ENCODE data around the gene AOC1. TPM values are rescaled to one million over a fixed set of nuclear protein-coding genes. Genes with fewer than 3 reads are reported as not detected.

The AOC1 gene
- not detected for total RNA-seq

GRCh38 chr7:150852371-150852905 is at the start of gene AOC1:
TSS of gene AOC1 (plus strand) at chr7:150852517. CDS start at chr7:150856471, 3,954 bp downstream.
- H3K27me3 ChIP-seq = no peaks in the 10 kb centered on the region

GRCh38 chr7:150803161-150803860 is 49.0 kb upstream of the AOC1 start:
- H3K4me1 ChIP-seq = peaks cover 0 to 22% (median 6%) of the 10 kb centered on the region in 4 donors
- peaks cover 0 to 36% (median 2%) of the 10 kb centered on the region in 4 donors for H3K9me3 ChIP-seq
- peak overlapping the region in 2 of 4 donors; percentile 16 to 24 for H3K27ac ChIP-seq
- 43 to 46% methylated on average over 10 of the region's 10 CpGs for WGBS, 2 donors
- peaks cover 0 to 41% (median 0%) of the 10 kb centered on the region in 3 donors for H3K36me3 ChIP-seq
- H3K27me3 ChIP-seq = peaks cover 0 to 26% of the 10 kb centered on the region in 2 donors
- TF ChIP-seq, protein P1, sequence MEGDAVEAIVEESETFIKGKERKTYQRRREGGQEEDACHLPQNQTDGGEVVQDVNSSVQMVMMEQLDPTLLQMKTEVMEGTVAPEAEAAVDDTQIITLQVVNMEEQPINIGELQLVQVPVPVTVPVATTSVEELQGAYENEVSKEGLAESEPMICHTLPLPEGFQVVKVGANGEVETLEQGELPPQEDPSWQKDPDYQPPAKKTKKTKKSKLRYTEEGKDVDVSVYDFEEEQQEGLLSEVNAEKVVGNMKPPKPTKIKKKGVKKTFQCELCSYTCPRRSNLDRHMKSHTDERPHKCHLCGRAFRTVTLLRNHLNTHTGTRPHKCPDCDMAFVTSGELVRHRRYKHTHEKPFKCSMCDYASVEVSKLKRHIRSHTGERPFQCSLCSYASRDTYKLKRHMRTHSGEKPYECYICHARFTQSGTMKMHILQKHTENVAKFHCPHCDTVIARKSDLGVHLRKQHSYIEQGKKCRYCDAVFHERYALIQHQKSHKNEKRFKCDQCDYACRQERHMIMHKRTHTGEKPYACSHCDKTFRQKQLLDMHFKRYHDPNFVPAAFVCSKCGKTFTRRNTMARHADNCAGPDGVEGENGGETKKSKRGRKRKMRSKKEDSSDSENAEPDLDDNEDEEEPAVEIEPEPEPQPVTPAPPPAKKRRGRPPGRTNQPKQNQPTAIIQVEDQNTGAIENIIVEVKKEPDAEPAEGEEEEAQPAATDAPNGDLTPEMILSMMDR (IDR thresholded peaks at IDR 0.05) = no peak
- TF ChIP-seq EP300 (IDR thresholded peaks at IDR 0.05) = no peak
- no peak for TF ChIP-seq POLR2A (IDR thresholded peaks at IDR 0.05)
- no peak for DNase-seq (ENCODE audit: low spot score in 2 of 2)
- H3K4me3 ChIP-seq = no peak overlapping the region

More at GRCh38 chr7:150852371-150852905, at the start of gene AOC1:
- 58 to 65% methylated on average over 8 of the region's 8 CpGs for WGBS, 2 donors
- peak within 1 kb of the TSS in 1 of 4 donors; percentile 10 for H3K4me3 ChIP-seq
- H3K4me1 ChIP-seq = no peaks in the 10 kb centered on the region
- TF ChIP-seq, protein P1 (IDR thresholded peaks at IDR 0.05) = no peak
- TF ChIP-seq POLR2A (IDR thresholded peaks at IDR 0.05) = no peak
- no peak for TF ChIP-seq EP300 (IDR thresholded peaks at IDR 0.05)
- H3K27ac ChIP-seq = peak within 1 kb of the TSS in 1 of 4 donors; percentile 40
- no peaks in the 10 kb centered on the region for H3K36me3 ChIP-seq
- no peaks in the 10 kb centered on the region for H3K9me3 ChIP-seq
- no peak for DNase-seq (ENCODE audit: low spot score in 2 of 2)

DNA sequence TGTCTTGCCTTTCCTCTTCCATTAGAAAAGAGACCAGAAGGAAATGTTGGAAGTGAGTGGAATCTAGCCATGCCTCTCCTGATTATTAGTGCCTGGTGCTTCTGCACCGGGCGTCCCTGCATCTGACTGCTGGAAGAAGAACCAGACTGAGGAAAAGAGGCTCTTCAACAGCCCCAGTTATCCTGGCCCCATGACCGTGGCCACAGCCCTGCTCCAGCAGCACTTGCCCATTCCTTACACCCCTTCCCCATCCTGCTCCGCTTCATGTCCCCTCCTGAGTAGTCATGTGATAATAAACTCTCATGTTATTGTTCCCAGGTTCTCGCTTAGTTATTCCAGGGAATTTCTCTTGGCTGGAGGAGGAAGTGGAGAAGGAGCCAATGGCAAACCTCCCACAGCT is 47.5 kb upstream of the AOC1 start:
- Histone ChIP-seq H3K4me1 (peaks cover 0 to 22% (median 6%) of the 10 kb centered on the region in 4 donors), H3K27ac (no peak overlapping the region), H3K36me3 (peaks cover 0 to 41% (median 0%) of the 10 kb centered on the region in 3 donors), H3K9me3 (peaks cover 0 to 36% (median 2%) of the 10 kb centered on the region in 4 donors), H3K4me3 (no peak overlapping the region), H3K27me3 (peaks cover 0 to 19% of the 10 kb centered on the region in 2 donors)
- 86 to 87% methylated on average over 5 of the region's 5 CpGs for WGBS, 2 donors
- TF ChIP-seq POLR2A (IDR thresholded peaks at IDR 0.05) (no peak), EP300 (IDR thresholded peaks at IDR 0.05) (no peak)
- TF ChIP-seq, protein P1 (IDR thresholded peaks at IDR 0.05) = no peak
- no peak for DNase-seq (ENCODE audit: low spot score in 2 of 2)

GRCh38 chr7:150805864-150806263 is 46.5 kb upstream of the AOC1 start:
- TF ChIP-seq, protein P1 (IDR thresholded peaks at IDR 0.05) = no peak
- TF ChIP-seq POLR2A (IDR thresholded peaks at IDR 0.05) (no peak), EP300 (IDR thresholded peaks at IDR 0.05) (no peak)
- DNase-seq (ENCODE audit: low spot score in 2 of 2) = no peak
- no peak overlapping the region for H3K4me3 ChIP-seq
- H3K27me3 ChIP-seq = peaks cover 0 to 8% of the 10 kb centered on the region in 2 donors
- peaks cover 0 to 11% (median 5%) of the 10 kb centered on the region in 4 donors for H3K4me1 ChIP-seq
- H3K36me3 ChIP-seq = peaks cover 0 to 41% (median 0%) of the 10 kb centered on the region in 3 donors
- peaks cover 0 to 36% (median 2%) of the 10 kb centered on the region in 4 donors for H3K9me3 ChIP-seq
- H3K27ac ChIP-seq = no peak overlapping the region

DNA sequence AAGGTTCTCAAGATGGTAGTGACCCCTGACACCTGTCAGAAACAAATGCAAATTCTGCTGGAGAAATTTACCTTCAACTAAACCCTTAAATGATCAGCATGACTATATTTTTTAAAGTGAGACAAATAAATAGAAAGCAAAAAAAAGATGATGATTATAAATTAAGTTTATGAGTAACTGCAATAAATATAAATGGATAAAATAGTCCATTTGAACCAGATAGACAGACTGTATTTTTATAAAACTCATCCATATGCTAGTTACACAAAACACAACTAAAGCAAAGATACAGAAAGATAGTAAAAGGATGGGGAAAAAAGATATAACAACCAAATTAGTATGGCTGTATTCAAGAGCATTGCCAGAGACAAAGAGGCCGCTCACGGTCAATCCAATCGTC is 45.9 kb upstream of the AOC1 start:
- H3K9me3 ChIP-seq = peaks cover 0 to 36% (median 2%) of the 10 kb centered on the region in 4 donors
- peaks cover 0 to 2% of the 10 kb centered on the region in 2 donors for H3K27me3 ChIP-seq
- TF ChIP-seq POLR2A (IDR thresholded peaks at IDR 0.05) (no peak), EP300 (IDR thresholded peaks at IDR 0.05) (no peak)
- TF ChIP-seq, protein P1 (IDR thresholded peaks at IDR 0.05) = no peak
- H3K27ac ChIP-seq = no peak overlapping the region
- WGBS, 2 donors = 93 to 98% methylated on average over 3 of the region's 3 CpGs
- no peak for DNase-seq (ENCODE audit: low spot score in 2 of 2)
- H3K4me3 ChIP-seq = no peak overlapping the region
- H3K4me1 ChIP-seq = peaks cover 0 to 9% (median 3%) of the 10 kb centered on the region in 4 donors
- H3K36me3 ChIP-seq = peaks cover 0 to 41% (median 0%) of the 10 kb centered on the region in 3 donors

Measured in tibial nerve (tissue), 4 donors.